SK-N-SH treated with all-trans-retinoic acid at 6 μM for 48 hours (cell line): Measurements from ENCODE around the gene PKM.

Experiments
- ATAC-seq: fragments of 200-7000 bp; cut with Tn5 transposase; 3 replicates; pipeline ENCODE4 v1.9.1; 2020; ENCODE audit warnings: mild to moderate bottlenecking, moderate library complexity
- ARNTL ChIP-seq: fragments of 450-650 bp; formaldehyde crosslinking; IDR thresholded peaks from 2 replicates; pipeline ENCODE4 v1.5.0; 2020; ENCODE audit warnings: low read depth, mild to moderate bottlenecking, moderate library complexity, borderline replicate concordance
- BACH2 ChIP-seq: fragments of 250-450 bp; sonication (Bioruptor Pico); IDR thresholded peaks from 2 replicates; pipeline ENCODE4 v1.9.0; 2021; ENCODE audit warnings: mild to moderate bottlenecking, borderline replicate concordance
- CSDC2 ChIP-seq: fragments of 250-450 bp; sonication (Bioruptor Pico); IDR thresholded peaks from 2 replicates; pipeline ENCODE4 v1.5.0; 2020; ENCODE audit warnings: mild to moderate bottlenecking, moderate library complexity
- ESRRG ChIP-seq: fragments of 250-450 bp; sonication (Bioruptor Pico); IDR thresholded peaks from 2 replicates; pipeline ENCODE4 v1.6.1; 2021; ENCODE audit warnings: mild to moderate bottlenecking
- GLIS3 ChIP-seq: fragments of 250-450 bp; sonication (Bioruptor Pico); IDR thresholded peaks from 2 replicates; pipeline ENCODE4 v1.5.0; 2020; ENCODE audit warnings: mild to moderate bottlenecking, moderate library complexity
- OSR1 ChIP-seq: fragments of 250-450 bp; sonication (Bioruptor Pico); IDR thresholded peaks from 2 replicates; pipeline ENCODE4 v1.8.0; 2022; ENCODE audit warnings: moderate library complexity, mild to moderate bottlenecking, inconsistent platforms
- PPARA ChIP-seq: fragments of 250-450 bp; sonication (Bioruptor Pico); IDR thresholded peaks from 2 replicates; pipeline ENCODE4 v1.5.0; 2020; ENCODE audit warnings: mild to moderate bottlenecking, borderline replicate concordance
- RARB ChIP-seq: fragments of 250-450 bp; sonication (Bioruptor Pico); IDR thresholded peaks from 2 replicates; pipeline ENCODE4 v1.8.0; 2021; ENCODE audit warnings: mild to moderate bottlenecking, moderate library complexity
- SNAI2 ChIP-seq: fragments of 250-450 bp; sonication (Bioruptor Pico); IDR thresholded peaks from 2 replicates; pipeline ENCODE4 v1.5.0; 2020; ENCODE audit warnings: mild to moderate bottlenecking, moderate library complexity
- TCF4 ChIP-seq: fragments of 250-450 bp; sonication (Bioruptor Pico); IDR thresholded peaks from 2 replicates; pipeline ENCODE4 v1.8.0; 2021; ENCODE audit warnings: mild to moderate bottlenecking, moderate library complexity, borderline replicate concordance
- TOX ChIP-seq: fragments of 250-450 bp; sonication (Bioruptor Pico); IDR thresholded peaks from 2 replicates; pipeline ENCODE4 v1.8.0; 2021; ENCODE audit warnings: mild to moderate bottlenecking, moderate library complexity, borderline replicate concordance
- ZC3H10 ChIP-seq: fragments of 250-450 bp; sonication (Bioruptor Pico); IDR thresholded peaks from 2 replicates; pipeline ENCODE4 v1.5.1; 2021; ENCODE audit warnings: mild to moderate bottlenecking, moderate library complexity
- ZFP3 ChIP-seq: fragments of 250-450 bp; sonication (Bioruptor Pico); IDR thresholded peaks from 2 replicates; pipeline ENCODE4 v1.5.0; 2020; ENCODE audit warnings: mild to moderate bottlenecking, moderate library complexity
- ZFP30 ChIP-seq: fragments of 450-650 bp; formaldehyde crosslinking; IDR thresholded peaks from 2 replicates; pipeline ENCODE4 v1.5.0; 2022; ENCODE audit warnings: mild to moderate bottlenecking, moderate library complexity
- ZNF565 ChIP-seq: fragments of 450-650 bp; formaldehyde crosslinking; conservative IDR thresholded peaks from 2 replicates; pipeline ENCODE4 v1.5.0; 2020; ENCODE audit warnings: low read depth, mild to moderate bottlenecking, moderate library complexity
- ZNF70 ChIP-seq: fragments of 450-650 bp; formaldehyde crosslinking; IDR thresholded peaks from 2 replicates; pipeline ENCODE4 v1.5.0; 2020; ENCODE audit warnings: mild to moderate bottlenecking, moderate library complexity
- ZNF8 ChIP-seq: fragments of 450-650 bp; formaldehyde crosslinking; IDR thresholded peaks from 2 replicates; pipeline ENCODE4 v1.5.0; 2020; ENCODE audit warnings: mild to moderate bottlenecking, moderate library complexity
- TF ChIP-seq, protein P1 (sequence below): fragments of 250-450 bp; sonication (Bioruptor Pico); IDR thresholded peaks from 2 replicates; pipeline ENCODE4 v1.8.0; 2020; ENCODE audit warnings: mild to moderate bottlenecking, moderate library complexity, borderline replicate concordance
- TF ChIP-seq, protein P2 (sequence below): fragments of 250-450 bp; sonication (Bioruptor Pico); IDR thresholded peaks from 2 replicates; pipeline ENCODE4 v1.5.1; 2021; ENCODE audit warnings: mild to moderate bottlenecking, moderate library complexity
- TF ChIP-seq, protein P3 (sequence below): fragments of 250-450 bp; sonication (Bioruptor Pico); IDR thresholded peaks from 2 replicates; pipeline ENCODE4 v1.5.1; 2020; ENCODE audit warnings: low read depth, mild to moderate bottlenecking, moderate library complexity
- TF ChIP-seq, protein P4 (sequence below): fragments of 250-450 bp; sonication (Bioruptor Pico); IDR thresholded peaks from 2 replicates; pipeline ENCODE4 v1.8.0; 2021; ENCODE audit warnings: low read depth, mild to moderate bottlenecking, moderate library complexity, borderline replicate concordance
- TF ChIP-seq, protein P5 (sequence below): fragments of 250-450 bp; sonication (Bioruptor Pico); IDR thresholded peaks from 2 replicates; pipeline ENCODE4 v1.5.0; 2020; ENCODE audit warnings: mild to moderate bottlenecking, moderate library complexity

PKM gene

DNA sequence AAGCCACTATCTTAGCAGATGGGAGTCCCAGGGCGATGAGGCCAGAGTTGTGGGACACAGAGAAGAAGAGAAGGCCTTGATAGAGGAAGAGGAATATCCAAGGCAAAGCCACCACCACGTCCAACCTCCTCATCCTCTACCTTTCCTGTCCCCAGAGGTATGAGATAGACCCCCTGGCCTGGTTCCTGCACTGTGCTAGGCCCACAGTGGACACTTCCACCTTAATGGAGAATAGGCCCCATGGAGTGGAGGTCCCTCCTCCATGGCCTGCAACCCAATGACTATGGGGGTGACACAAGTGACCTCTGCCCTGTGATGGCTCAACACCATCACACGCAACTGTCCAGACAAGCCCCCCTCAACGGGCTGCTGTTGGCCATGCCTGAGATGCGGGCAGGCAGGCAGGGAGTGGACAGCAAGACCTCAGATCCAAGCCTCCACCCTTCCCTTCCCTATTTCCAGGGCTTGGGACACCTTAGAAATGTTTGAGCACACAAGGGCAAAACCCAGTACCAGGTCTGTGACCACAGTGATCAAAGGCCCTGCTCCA is 70.2 kb downstream of the PKM start:
- ATAC-seq: no peak
- no peak for TF ChIP-seq ZFP30 (CRISPR knock-in tag)
- TF ChIP-seq BACH2 (CRISPR knock-in tag): no peak
- no peak for TF ChIP-seq SNAI2
- no peak for TF ChIP-seq TCF4
- TF ChIP-seq ZNF565 (CRISPR knock-in tag): no peak
- no peak for TF ChIP-seq GLIS3 (CRISPR knock-in tag)
- no peak for TF ChIP-seq ZC3H10 (CRISPR knock-in tag)
- no peak for TF ChIP-seq ESRRG (CRISPR knock-in tag)
- TF ChIP-seq, protein P1, sequence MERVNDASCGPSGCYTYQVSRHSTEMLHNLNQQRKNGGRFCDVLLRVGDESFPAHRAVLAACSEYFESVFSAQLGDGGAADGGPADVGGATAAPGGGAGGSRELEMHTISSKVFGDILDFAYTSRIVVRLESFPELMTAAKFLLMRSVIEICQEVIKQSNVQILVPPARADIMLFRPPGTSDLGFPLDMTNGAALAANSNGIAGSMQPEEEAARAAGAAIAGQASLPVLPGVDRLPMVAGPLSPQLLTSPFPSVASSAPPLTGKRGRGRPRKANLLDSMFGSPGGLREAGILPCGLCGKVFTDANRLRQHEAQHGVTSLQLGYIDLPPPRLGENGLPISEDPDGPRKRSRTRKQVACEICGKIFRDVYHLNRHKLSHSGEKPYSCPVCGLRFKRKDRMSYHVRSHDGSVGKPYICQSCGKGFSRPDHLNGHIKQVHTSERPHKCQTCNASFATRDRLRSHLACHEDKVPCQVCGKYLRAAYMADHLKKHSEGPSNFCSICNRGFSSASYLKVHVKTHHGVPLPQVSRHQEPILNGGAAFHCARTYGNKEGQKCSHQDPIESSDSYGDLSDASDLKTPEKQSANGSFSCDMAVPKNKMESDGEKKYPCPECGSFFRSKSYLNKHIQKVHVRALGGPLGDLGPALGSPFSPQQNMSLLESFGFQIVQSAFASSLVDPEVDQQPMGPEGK: no peak
- TF ChIP-seq CSDC2 (CRISPR knock-in tag): no peak
- TF ChIP-seq, protein P2, sequence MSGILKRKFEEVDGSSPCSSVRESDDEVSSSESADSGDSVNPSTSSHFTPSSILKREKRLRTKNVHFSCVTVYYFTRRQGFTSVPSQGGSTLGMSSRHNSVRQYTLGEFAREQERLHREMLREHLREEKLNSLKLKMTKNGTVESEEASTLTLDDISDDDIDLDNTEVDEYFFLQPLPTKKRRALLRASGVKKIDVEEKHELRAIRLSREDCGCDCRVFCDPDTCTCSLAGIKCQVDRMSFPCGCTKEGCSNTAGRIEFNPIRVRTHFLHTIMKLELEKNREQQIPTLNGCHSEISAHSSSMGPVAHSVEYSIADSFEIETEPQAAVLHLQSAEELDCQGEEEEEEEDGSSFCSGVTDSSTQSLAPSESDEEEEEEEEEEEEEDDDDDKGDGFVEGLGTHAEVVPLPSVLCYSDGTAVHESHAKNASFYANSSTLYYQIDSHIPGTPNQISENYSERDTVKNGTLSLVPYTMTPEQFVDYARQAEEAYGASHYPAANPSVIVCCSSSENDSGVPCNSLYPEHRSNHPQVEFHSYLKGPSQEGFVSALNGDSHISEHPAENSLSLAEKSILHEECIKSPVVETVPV (CRISPR knock-in tag): no peak
- no peak for TF ChIP-seq ZNF70
- TF ChIP-seq PPARA (CRISPR knock-in tag): no peak

DNA sequence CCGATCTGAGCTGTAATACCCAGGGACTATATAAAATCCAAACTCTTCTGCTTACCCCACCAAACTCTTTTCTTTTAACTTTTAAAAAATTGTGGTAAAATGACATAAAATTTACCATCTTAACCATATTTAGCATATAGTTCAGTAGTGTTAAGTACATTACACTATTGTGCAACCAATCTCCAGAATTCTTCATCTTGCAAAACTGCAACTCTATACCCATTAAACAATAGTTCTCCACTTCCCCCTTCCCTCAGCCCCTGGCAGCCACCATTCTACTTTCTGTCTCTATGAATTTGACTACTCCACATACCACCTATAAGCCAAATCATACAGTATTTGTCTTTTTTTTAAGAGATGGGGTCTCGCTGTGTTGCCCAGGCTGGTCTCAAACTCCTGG is 74.1 kb downstream of the PKM start:
- no peak for ATAC-seq
- TF ChIP-seq, protein P3, sequence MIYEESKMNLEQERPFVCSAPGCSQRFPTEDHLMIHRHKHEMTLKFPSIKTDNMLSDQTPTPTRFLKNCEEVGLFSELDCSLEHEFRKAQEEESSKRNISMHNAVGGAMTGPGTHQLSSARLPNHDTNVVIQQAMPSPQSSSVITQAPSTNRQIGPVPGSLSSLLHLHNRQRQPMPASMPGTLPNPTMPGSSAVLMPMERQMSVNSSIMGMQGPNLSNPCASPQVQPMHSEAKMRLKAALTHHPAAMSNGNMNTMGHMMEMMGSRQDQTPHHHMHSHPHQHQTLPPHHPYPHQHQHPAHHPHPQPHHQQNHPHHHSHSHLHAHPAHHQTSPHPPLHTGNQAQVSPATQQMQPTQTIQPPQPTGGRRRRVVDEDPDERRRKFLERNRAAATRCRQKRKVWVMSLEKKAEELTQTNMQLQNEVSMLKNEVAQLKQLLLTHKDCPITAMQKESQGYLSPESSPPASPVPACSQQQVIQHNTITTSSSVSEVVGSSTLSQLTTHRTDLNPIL (CRISPR knock-in tag): no peak
- TF ChIP-seq RARB (no peak), ZFP3 (CRISPR knock-in tag) (no peak), ZNF70 (no peak), GLIS3 (CRISPR knock-in tag) (no peak), TCF4 (no peak), ZFP30 (CRISPR knock-in tag) (no peak), OSR1 (no peak), ZNF8 (no peak), SNAI2 (no peak), ZC3H10 (CRISPR knock-in tag) (no peak), BACH2 (CRISPR knock-in tag) (no peak), ARNTL (no peak), TOX (CRISPR knock-in tag) (no peak), PPARA (CRISPR knock-in tag) (no peak)
- TF ChIP-seq, protein P4, sequence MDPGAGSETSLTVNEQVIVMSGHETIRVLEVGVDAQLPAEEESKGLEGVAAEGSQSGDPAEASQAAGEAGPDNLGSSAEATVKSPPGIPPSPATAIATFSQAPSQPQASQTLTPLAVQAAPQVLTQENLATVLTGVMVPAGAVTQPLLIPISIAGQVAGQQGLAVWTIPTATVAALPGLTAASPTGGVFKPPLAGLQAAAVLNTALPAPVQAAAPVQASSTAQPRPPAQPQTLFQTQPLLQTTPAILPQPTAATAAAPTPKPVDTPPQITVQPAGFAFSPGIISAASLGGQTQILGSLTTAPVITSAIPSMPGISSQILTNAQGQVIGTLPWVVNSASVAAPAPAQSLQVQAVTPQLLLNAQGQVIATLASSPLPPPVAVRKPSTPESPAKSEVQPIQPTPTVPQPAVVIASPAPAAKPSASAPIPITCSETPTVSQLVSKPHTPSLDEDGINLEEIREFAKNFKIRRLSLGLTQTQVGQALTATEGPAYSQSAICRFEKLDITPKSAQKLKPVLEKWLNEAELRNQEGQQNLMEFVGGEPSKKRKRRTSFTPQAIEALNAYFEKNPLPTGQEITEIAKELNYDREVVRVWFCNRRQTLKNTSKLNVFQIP: no peak
- TF ChIP-seq, protein P2 (CRISPR knock-in tag): no peak
- TF ChIP-seq, protein P1: no peak
- TF ChIP-seq, protein P5, sequence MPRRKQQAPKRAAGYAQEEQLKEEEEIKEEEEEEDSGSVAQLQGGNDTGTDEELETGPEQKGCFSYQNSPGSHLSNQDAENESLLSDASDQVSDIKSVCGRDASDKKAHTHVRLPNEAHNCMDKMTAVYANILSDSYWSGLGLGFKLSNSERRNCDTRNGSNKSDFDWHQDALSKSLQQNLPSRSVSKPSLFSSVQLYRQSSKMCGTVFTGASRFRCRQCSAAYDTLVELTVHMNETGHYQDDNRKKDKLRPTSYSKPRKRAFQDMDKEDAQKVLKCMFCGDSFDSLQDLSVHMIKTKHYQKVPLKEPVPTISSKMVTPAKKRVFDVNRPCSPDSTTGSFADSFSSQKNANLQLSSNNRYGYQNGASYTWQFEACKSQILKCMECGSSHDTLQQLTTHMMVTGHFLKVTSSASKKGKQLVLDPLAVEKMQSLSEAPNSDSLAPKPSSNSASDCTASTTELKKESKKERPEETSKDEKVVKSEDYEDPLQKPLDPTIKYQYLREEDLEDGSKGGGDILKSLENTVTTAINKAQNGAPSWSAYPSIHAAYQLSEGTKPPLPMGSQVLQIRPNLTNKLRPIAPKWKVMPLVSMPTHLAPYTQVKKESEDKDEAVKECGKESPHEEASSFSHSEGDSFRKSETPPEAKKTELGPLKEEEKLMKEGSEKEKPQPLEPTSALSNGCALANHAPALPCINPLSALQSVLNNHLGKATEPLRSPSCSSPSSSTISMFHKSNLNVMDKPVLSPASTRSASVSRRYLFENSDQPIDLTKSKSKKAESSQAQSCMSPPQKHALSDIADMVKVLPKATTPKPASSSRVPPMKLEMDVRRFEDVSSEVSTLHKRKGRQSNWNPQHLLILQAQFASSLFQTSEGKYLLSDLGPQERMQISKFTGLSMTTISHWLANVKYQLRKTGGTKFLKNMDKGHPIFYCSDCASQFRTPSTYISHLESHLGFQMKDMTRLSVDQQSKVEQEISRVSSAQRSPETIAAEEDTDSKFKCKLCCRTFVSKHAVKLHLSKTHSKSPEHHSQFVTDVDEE (CRISPR knock-in tag): no peak
